HEK293 (cell line): ENCODE data around the gene KPNA6.
A peak's percentile ranks its signal among the peaks of the same experiment; 100 is the strongest.

ENCODE experiments used
- CTCF ChIA-PET: fragments of 350-600 bp; formaldehyde crosslinking; extraction: SDS; loops from one replicate; lab custom pipeline; 2021; ENCODE audit warnings: antibody characterized with exemption; lab: Yijun Ruan, JAX
- POLR2A ChIA-PET: fragments of 300-600 bp; formaldehyde crosslinking; extraction: SDS; loops from one replicate; lab custom pipeline; 2020; ENCODE audit warnings: antibody characterized with exemption, inconsistent platforms; lab: Yijun Ruan, JAX
- H3K27ac ChIP-seq: fragments of 200-500 bp; sonication (Bioruptor generic); 2 replicates; pipeline ENCODE4 v1.5.1; 2014; ENCODE audit warnings: low read depth, low read length, control low read depth, inconsistent platforms; ENCODE audit errors: extremely low read depth
- H3K36me3 ChIP-seq, 2 experiments: fragments of 200-500 bp in 1 of 2; sonication (Bioruptor generic) in 1 of 2; 1 replicate in 1 of 2; 2 replicates in 1 of 2; pipeline ENCODE4 v1.5.1; 2014 to 2017; ENCODE audit warnings: inconsistent platforms in 2 of 2, low read length in 2 of 2; ENCODE audit not compliant: control insufficient read depth in 2 of 2, insufficient read depth in 1 of 2
- H3K4me1 ChIP-seq: fragments of 200-500 bp; sonication (Bioruptor generic); 2 replicates; pipeline ENCODE4 v1.5.1; 2014; ENCODE audit warnings: mild to moderate bottlenecking, low read length, inconsistent platforms; ENCODE audit not compliant: control insufficient read depth, insufficient read depth
- H3K4me3 ChIP-seq: 2 replicates; pipeline ENCODE4 v1.5.1; 2011; ENCODE audit warnings: low read depth, mild to moderate bottlenecking, control low read depth, low read length, moderate library complexity
- H3K9me3 ChIP-seq: fragments of 200-500 bp; sonication (Bioruptor generic); 2 replicates; pipeline ENCODE4 v1.5.1; 2014; ENCODE audit warnings: low read depth, low read length, inconsistent platforms; ENCODE audit not compliant: control insufficient read depth, insufficient read depth
- GLIS1 ChIP-seq: fragments of 450-650 bp; formaldehyde crosslinking; IDR thresholded peaks from 2 replicates; pipeline ENCODE4 v1.5.1; 2016; ENCODE audit warnings: missing biosample characterization, missing genetic modification characterization
- HOXC10 ChIP-seq: sonication (generic); formaldehyde crosslinking; IDR thresholded peaks from 2 replicates; pipeline ENCODE4 v1.8.1; 2023; ENCODE audit warnings: mild to moderate bottlenecking, missing genetic modification reagents
- IKZF3 ChIP-seq: fragments of 450-650 bp; IDR thresholded peaks from 2 replicates; pipeline ENCODE4 v1.5.0; 2018; ENCODE audit warnings: missing biosample characterization, mild to moderate bottlenecking, missing genetic modification characterization, moderate library complexity
- OSR2 ChIP-seq: fragments of 450-650 bp; formaldehyde crosslinking; IDR thresholded peaks from 2 replicates; pipeline ENCODE4 v1.5.1; 2016; ENCODE audit warnings: missing biosample characterization, missing genetic modification characterization
- ZEB2 ChIP-seq: fragments of 450-650 bp; formaldehyde crosslinking; IDR thresholded peaks from 2 replicates; pipeline ENCODE4 v1.5.1; 2016; ENCODE audit warnings: missing biosample characterization, missing genetic modification characterization
- ZNF248 ChIP-seq: fragments of 450-650 bp; formaldehyde crosslinking; IDR thresholded peaks from 2 replicates; pipeline ENCODE4 v1.5.1; 2017; ENCODE audit warnings: missing biosample characterization, missing genetic modification characterization
- ZNF341 ChIP-seq: fragments of 450-650 bp; formaldehyde crosslinking; IDR thresholded peaks from 2 replicates; pipeline ENCODE4; 2016; ENCODE audit warnings: low read depth, missing biosample characterization, missing genetic modification characterization
- ZNF404 ChIP-seq: fragments of 450-650 bp; formaldehyde crosslinking; IDR thresholded peaks from 2 replicates; pipeline ENCODE4 v1.5.1; 2017; ENCODE audit warnings: missing biosample characterization, missing genetic modification characterization
- ZNF558 ChIP-seq: fragments of 450-650 bp; formaldehyde crosslinking; IDR thresholded peaks from 2 replicates; pipeline ENCODE4 v1.5.1; 2016; ENCODE audit warnings: missing biosample characterization, missing genetic modification characterization
- ZSCAN5A ChIP-seq: fragments of 450-650 bp; formaldehyde crosslinking; IDR thresholded peaks from 2 replicates; pipeline ENCODE4 v1.5.1; 2016; ENCODE audit warnings: missing biosample characterization, missing genetic modification characterization
- TF ChIP-seq, protein P1 (sequence below): fragments of 450-650 bp; formaldehyde crosslinking; IDR thresholded peaks from 2 replicates; pipeline ENCODE4 v1.5.1; 2016; ENCODE audit warnings: missing biosample characterization, missing genetic modification characterization
- TF ChIP-seq, protein P2 (sequence below): fragments of 450-650 bp; IDR thresholded peaks from 2 replicates; pipeline ENCODE4 v1.5.1; 2018; ENCODE audit warnings: missing biosample characterization, missing genetic modification characterization

Gene KPNA6

GRCh38 chr1:32197837-32198236, 90.0 kb downstream of the KPNA6 start:
- H3K36me3 ChIP-seq: peaks cover 7 to 65% of the 10 kb centered on the region in 2 experiments; a peak in 2 of 3 replicates
- H3K4me1 ChIP-seq: no peaks in the 10 kb centered on the region; the same call in 1 of the 2 replicates
- no peak overlapping the region; the same call in 1 of the 2 replicates for H3K27ac ChIP-seq
- no peak overlapping the region for H3K4me3 ChIP-seq
- H3K9me3 ChIP-seq: no peaks in the 10 kb centered on the region
- POLR2A ChIA-PET: interaction anchor here (0.6 to 5.0 kb wide), 7 partner anchors 9 to 138 kb away, joined by 3 to 25 read pairs (median 4); partner anchors contain the start of genes MARCKSL1 and TXLNA
- TF ChIP-seq GLIS1 (tag by site-specific recombination) (0 out of 2 replicates have a peak, but pooled peaks have one; percentile 11), HOXC10 (CRISPR knock-in tag) (no peak)
- CTCF ChIA-PET: no interaction called here

- Histone ChIP-seq H3K36me3 (peaks cover 2 to 60% of the 10 kb centered on the region in 2 experiments; a peak in 2 of 3 replicates), H3K27ac (no peak overlapping the region; the same call in 1 of the 2 replicates), H3K4me1 (no peaks in the 10 kb centered on the region; the same call in 1 of the 2 replicates), H3K9me3 (no peaks in the 10 kb centered on the region)
- TF ChIP-seq ZNF248 (tag by site-specific recombination) (no peak), IKZF3 (tag by site-specific recombination) (no peak), ZNF341 (tag by site-specific recombination) (peak; percentile 80), ZNF404 (tag by site-specific recombination) (no peak), OSR2 (tag by site-specific recombination) (no peak), ZNF558 (tag by site-specific recombination) (no peak), ZSCAN5A (no peak), ZEB2 (tag by site-specific recombination) (peak; percentile 23; the same call in 1 of the 2 replicates)
- TF ChIP-seq, protein P1, sequence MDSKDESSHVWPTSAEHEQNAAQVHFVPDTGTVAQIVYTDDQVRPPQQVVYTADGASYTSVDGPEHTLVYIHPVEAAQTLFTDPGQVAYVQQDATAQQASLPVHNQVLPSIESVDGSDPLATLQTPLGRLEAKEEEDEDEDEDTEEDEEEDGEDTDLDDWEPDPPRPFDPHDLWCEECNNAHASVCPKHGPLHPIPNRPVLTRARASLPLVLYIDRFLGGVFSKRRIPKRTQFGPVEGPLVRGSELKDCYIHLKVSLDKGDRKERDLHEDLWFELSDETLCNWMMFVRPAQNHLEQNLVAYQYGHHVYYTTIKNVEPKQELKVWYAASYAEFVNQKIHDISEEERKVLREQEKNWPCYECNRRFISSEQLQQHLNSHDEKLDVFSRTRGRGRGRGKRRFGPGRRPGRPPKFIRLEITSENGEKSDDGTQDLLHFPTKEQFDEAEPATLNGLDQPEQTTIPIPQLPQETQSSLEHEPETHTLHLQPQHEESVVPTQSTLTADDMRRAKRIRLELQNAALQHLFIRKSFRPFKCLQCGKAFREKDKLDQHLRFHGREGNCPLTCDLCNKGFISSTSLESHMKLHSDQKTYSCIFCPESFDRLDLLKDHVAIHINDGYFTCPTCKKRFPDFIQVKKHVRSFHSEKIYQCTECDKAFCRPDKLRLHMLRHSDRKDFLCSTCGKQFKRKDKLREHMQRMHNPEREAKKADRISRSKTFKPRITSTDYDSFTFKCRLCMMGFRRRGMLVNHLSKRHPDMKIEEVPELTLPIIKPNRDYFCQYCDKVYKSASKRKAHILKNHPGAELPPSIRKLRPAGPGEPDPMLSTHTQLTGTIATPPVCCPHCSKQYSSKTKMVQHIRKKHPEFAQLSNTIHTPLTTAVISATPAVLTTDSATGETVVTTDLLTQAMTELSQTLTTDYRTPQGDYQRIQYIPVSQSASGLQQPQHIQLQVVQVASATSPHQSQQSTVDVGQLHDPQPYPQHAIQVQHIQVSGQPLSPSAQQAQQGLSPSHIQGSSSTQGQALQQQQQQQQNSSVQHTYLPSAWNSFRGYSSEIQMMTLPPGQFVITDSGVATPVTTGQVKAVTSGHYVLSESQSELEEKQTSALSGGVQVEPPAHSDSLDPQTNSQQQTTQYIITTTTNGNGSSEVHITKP (tag by site-specific recombination): peak; percentile 84
- TF ChIP-seq, protein P2, sequence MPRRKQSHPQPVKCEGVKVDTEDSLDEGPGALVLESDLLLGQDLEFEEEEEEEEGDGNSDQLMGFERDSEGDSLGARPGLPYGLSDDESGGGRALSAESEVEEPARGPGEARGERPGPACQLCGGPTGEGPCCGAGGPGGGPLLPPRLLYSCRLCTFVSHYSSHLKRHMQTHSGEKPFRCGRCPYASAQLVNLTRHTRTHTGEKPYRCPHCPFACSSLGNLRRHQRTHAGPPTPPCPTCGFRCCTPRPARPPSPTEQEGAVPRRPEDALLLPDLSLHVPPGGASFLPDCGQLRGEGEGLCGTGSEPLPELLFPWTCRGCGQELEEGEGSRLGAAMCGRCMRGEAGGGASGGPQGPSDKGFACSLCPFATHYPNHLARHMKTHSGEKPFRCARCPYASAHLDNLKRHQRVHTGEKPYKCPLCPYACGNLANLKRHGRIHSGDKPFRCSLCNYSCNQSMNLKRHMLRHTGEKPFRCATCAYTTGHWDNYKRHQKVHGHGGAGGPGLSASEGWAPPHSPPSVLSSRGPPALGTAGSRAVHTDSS: no peak
- TF ChIP-seq, all 188 proteins: peak for 3
- CTCF ChIA-PET: interaction anchor here (0.7 kb wide), 1 partner anchor 12 kb away, joined by 4 read pairs; no protein-coding TSS in a partner anchor
- H3K4me3 ChIP-seq: no peak overlapping the region
- POLR2A ChIA-PET: interaction anchor here (0.6 to 5.0 kb wide), 6 partner anchors 9 to 85 kb away, joined by 3 to 25 read pairs (median 4); partner anchors contain the start of gene TXLNA
Observed at GRCh38 chr1:32198237-32199042, 90.6 kb downstream of the KPNA6 start.
